GM11168 (cell line): ENCODE measurements around the gene SF3A1.

Experiments used
- in situ Hi-C: fragments of 300-500 bp; cut with MboI; formaldehyde crosslinking; loops from one replicate; pipeline ENCODE4 v1.12.0; 2022; ENCODE audit warnings: low sequenced_read_pairs; ENCODE audit not compliant: unreplicated experiment

The SF3A1 gene

DNA sequence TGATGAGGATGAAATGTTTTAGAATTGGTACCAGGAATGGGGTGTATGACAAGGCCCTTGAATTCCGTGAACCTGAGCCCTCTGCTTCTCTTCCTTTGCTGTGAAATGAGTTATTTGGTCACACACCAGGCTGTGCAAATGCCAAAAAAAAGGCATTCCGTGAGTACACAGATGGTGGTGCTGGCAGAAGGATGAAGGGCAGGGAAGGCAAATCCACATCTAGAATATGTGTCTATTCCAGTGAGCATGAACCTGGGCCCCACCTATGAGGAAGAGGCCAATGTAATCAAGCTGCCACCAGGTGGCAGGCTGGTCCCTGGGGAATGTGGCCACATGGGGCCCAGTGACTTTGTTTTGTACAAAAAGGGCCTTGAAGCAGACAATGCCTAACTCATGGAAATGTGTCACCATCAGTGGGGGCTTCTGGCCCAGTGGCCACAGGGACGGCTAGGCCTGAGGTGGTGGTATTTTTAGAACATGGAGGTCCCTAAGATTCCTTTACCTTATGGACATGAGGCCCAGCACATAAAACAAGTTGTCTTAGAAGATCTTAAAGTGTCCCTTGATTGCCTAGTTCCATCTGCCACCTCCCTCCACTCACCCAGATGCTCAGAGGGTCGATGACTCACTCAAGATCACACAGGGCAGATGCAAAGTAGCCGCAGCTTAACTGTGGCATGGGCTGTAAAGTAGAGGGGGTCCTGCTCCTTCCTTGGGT is 34.4 kb upstream of the SF3A1 start:
- in situ Hi-C loops, result loop anchor here (10.0 kb wide), 1 partner anchor 286 kb away; no protein-coding TSS in a partner anchor

DNA sequence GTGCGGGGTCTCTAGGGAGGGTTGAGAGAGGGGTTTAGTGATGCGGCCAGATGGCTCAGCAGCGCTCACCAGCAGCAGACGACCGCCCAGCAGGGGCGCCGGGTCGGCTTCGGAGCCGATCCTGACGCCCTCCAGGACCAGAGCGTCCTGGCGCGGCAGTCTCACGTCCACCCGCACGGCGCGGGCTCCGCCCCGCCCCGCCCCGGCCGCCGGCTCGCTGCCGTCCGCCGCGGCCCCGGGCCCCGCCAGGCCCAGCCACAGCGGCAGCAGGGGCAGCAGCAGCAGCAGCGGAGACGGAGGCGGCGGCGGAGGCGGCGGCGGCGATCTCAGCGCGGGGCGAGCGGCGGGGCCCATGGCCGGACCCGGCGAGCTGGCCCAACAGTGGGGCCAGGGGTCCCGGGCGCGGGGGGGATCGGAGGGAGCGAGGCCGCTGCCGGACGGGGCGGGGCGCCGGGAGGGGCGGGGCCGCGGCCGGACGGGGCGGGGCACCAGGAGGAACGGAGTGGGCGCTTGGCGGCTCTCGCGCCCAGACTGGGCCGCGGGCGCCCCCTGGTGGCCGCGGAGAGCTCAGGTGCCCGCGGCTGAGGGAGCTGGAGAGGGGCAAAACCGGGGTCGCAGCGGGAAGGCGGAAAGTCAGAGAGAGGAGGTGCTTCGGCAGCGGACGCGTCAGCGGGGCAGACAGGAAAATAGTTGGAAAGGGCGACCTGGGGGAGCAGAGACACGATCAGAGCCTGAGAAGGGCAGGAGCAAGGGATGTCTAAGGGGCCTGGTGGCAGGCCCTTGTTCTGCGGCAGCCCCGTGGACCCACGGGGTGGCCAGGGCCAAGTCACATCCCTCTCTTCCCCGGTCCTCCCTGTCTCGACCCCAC is 30.5 kb upstream of the SF3A1 start, which contains the start of gene RNF215:
TSS of gene RNF215 (minus strand) at position 452 of the 868 bp plus-strand sequence. CDS start at position 354, 98 bp downstream.
- in situ Hi-C loops, result loop anchor here (5.0 kb wide), 1 partner anchor 100 kb away; the partner anchor contains the start of gene CASTOR1

DNA sequence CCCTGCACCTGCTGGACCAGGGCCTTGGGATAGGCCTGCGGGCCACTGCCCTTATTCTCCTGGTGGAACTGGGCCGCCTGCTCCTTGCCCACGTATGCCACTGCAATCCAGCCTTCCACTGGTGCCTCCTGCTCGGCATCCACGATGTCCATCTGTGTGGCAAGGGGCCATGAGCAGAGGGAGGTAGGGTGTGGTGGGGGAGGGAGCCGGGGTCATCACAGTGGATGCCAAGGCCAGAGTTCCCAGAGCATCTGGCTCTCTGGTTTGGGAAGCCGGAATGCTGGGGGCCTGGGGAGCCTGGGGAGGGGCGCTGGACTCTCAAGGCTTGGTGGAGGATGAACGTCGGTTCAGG is 29.9 kb upstream of the SF3A1 start:
- in situ Hi-C loops, result loop anchor here (5.0 kb wide), 1 partner anchor 99 kb away; the partner anchor contains the start of gene CASTOR1

GRCh38 chr22:30385942-30386341 is 29.2 kb upstream of the SF3A1 start:
- in situ Hi-C loops, result loop anchor here (5.0 kb wide), 1 partner anchor 99 kb away; the partner anchor contains the start of gene CASTOR1

- in situ Hi-C loops, result no loop called here
These were observed 26.4 kb upstream of the SF3A1 start for GRCh38 chr22:30383061-30383460.

DNA sequence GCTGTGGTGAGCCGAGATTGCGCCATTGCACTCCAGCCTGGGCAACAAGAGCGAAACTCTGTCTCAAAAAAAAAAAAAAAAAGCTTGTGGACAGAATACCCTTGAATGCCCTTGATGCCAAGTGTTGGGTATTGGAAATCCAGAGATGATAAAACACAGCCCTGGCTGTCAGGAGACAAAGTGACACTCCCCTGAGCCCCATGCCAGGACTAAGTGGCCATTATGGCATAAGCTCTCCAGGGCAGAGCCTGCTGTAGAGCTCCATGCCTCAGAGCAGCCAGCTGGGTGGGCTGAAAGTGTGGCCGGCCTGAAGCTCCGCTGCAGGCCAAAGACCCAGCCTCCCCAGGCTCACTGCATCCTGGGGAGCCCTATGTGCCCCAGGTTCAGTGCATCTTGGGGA is 25.6 kb upstream of the SF3A1 start:
- in situ Hi-C loops, result no loop called here

GRCh38 chr22:30381264-30381663 is 24.6 kb upstream of the SF3A1 start:
- in situ Hi-C loops, result no loop called here

GRCh38 chr22:30380011-30380410 is 23.3 kb upstream of the SF3A1 start:
- in situ Hi-C loops, result no loop called here

DNA sequence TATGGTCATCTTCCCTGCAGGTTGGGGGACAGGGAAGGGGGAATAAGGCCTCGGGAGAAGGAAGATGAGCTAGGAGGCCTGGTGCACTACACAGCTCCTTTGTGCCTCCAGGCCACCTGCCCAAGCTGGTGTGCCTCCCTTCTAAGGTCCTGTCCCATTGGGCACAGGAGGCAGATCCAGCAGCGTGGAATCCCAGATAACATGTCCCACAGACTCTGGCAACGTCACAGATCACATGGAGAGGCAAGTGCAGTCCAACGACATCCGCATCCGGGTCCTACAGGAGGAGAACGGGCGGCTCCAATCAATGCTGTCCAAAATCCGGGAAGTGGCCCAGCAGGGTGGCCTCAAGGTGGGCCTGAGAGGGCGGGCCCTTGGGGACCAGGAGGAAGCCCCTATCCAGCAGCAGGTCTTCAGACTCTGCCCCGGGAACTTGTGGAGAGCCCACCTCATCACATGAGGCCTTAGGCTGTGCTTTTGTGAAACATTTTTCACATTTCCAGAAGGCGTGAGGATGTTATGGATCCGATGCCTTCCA is 18.7 kb upstream of the SF3A1 start:
- in situ Hi-C loops, result no loop called here

DNA sequence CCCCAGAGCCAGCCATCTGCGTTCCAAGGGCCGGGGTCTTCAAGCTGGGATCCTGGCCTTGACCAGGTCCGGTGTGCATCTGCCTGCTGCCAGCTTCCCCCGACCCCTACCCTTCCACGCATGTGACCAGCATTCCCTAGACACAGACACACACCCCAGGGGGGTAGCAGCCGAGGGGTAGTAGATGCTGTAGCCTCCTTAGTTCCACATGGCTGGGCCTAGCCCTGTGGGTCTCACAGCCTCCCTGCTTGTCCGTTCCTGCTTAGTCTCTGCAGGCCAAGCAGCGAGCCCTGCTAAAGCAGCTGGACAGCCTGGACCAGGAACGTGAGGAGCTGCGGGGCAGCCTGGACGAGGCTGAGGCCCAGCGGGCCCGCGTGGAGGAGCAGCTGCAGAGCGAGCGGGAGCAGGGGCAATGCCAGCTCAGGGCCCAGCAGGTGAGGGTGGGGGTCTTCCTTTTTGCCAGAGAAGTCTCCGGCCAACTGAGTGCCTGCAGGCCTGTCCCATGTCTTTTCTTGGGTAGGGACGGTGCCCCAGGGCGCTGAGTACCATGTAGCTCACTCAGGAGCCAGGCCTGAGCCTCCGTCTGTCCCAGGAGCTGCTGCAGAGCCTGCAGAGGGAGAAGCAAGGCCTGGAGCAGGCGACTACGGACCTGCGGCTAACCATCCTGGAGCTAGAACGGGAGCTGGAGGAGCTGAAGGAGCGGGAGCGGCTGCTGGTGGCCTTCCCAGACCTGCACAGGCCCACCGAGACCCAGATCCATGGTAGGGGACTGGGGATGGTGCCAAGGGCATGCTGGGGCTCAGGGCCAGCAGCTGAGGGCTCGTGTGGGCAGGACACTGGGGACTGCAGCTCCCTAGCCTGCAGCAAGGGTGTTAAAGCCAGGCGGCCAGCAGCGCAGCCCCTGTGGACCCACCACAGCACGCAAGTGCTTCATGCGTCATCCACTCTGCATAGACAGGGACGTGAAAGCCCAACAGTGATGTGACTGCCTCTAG is 16.9 kb upstream of the SF3A1 start:
- in situ Hi-C loops, result no loop called here

DNA sequence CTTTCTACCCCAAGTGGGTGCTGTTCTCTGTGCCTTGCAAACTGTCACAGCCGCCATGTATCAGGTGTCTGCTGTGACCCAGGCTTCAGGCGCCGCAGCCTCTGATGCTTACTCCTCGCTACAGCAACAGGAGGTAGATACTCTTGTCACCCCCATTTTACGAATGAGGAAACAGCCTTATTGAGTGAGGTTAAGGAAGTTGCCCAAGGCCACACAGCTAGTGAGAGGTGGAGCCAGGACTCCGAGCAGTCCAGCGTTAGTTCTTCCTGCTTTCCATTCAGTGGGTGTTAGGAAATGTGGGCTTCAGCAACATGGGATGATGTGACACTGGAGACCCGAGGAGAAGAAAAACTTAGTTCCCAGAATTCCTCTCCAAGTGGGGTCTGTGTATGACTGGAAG is 16.2 kb upstream of the SF3A1 start:
- in situ Hi-C loops, result no loop called here

GRCh38 chr22:30371981-30372380 is 15.3 kb upstream of the SF3A1 start:
- in situ Hi-C loops, result no loop called here

DNA sequence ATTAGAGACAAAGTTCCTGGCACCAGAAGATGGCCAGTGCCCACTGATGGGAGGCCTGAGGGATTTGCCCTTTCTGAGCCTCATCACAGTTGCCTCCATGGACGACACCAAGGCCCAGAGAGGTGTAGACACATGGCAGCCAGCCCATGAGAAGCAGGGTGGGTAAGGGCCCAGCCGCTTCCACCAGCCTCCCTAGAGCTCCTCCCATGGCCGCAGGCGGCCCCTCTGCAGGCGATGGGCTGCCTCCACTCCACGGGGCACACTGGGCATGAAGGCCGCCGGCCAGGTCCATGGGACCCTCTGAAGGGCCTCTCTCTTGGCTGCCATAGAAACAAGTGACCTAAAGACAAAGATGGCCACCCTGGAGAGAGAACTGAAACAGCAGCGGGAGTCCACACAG is 14.6 kb upstream of the SF3A1 start:
- in situ Hi-C loops, result no loop called here

DNA sequence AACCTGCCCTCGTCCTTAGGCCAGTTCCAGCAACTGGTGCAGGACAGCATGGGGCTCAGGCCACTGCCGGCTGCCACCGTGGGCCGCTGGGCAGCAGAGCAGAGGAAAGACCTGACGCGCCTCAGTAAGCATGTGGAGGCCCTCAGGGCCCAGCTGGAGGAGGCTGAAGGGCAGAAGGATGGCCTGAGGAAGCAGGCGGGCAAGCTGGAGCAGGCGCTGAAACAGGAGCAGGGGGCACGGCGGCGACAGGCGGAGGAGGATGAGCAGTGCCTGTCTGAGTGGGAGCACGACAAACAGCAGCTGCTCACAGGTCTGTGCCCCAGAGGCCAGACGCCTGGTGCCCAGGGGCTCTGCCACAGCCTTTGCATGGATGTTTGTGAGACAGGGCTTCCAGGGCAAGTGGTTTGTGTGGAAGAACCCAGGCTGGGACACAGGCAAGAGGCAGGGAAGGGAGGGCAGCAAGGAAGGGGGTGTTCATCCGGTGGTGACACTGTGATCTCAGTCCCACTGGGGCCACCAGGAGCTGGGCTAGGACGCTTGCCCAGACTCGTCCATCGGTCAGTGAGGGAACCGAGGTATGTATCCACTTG is 14.0 kb upstream of the SF3A1 start:
- in situ Hi-C loops, result no loop called here

DNA sequence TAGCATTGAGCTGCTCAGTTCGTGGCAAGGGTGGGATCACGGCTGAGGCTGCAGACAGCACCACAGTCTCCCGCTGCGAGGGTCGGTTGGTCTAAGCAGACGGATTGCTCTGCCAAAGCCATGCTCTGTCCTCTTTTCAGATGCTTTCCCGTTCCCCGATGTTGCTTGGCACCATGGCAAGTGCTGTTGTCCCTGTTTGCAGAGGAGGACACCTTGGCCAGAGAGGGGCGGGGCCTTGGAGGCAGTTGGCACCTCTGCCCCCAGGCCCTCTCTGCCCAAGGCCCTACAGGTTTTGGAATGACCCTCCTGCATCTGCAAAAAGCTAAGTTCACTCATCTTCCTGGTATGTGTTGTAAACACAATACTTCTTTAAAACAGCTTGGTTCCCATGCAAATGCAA is 11.7 kb upstream of the SF3A1 start:
- in situ Hi-C loops, result no loop called here

GRCh38 chr22:30365891-30366290 is 9.2 kb upstream of the SF3A1 start:
- in situ Hi-C loops, result no loop called here

DNA sequence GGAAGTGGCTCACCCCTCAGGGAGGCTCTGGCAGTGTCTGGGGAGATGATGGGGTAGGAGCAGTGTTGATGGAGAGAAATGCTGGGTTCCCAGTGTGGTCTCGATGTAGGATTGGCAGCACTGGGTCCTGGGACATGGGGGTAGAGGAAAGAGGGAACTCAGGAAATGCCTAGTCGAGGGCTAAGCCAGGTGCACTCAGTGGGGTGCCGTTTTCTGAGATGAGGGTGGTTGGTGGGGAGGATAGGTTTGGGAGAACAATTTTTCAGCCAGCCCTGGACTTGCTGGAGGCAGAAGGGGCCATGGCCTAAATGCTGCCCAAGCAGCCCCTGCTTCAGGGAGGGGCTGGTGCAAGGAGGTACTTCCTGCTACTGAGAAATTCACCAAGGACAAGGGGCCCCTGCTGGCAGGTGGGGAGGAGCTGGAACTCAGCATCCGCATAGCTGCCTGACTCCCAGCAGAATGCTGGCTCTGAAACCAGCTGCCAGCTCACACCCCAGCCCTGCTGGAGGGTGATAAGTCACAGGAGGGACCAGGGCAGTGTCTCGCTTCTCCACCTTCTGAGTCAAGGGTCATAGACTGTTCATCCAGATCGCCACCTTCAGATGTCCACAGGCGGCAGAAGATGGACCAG is 6.1 kb upstream of the SF3A1 start:
- in situ Hi-C loops, result no loop called here

GRCh38 chr22:30361916-30362650 is 5.4 kb upstream of the SF3A1 start:
- in situ Hi-C loops, result no loop called here
